ENCODE data around the gene FFAR1. TPM values are rescaled to one million over a fixed set of nuclear protein-coding genes. Genes with fewer than 3 reads are reported as not detected.

FFAR1 gene
- polyA plus RNA-seq, 1 of the 3 experiments (the other 2 are of a cell fraction), result not detected

DNA sequence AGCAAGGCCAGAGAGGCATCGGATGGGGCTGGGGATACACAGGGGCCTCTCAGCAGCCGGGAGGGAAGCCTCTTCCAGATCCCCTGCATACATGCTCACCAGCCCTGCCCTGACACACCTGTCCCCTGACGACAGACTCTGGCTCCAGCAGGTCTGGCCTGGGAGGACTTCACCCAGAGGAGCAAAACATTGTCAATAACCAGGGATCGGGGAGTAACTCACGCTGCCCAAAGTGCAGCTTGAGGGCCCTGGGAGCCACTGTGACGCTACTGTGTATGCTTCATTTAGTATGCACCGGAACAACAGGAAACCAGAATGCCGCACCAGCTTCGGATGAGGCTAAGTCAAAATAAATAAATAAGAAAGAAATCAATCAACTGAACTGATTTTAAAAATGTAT lies 31.1 kb upstream of the FFAR1 start:
- Histone ChIP-seq H3K27ac (ENCODE audit: low read depth in 2 of 2, low read length in 1 of 2) (no peak overlapping the region), H4K20me1 (ENCODE audit: insufficient read depth) (no peaks in the 10 kb centered on the region), H2AFZ (ENCODE audit: low read depth) (no peak overlapping the region), H3K27me3 (ENCODE audit: insufficient read depth) (no peaks in the 10 kb centered on the region), H3F3A (replicated peaks; ENCODE audit: insufficient read depth) (no peaks in the 10 kb centered on the region), H3K4me2 (no peak overlapping the region), H3K36me3 (replicated peaks in 1 of 2; ENCODE audit: control insufficient read depth in 1 of 2, insufficient read depth in 2 of 2, low read length in 1 of 2) (no peaks in the 10 kb centered on the region), H3K4me1 (ENCODE audit: control insufficient read depth in 1 of 2, insufficient read depth in 2 of 2, low read depth in 1 of 2, low read length in 1 of 2) (no peaks in the 10 kb centered on the region), H3K79me2 (ENCODE audit: insufficient read depth) (no peaks in the 10 kb centered on the region), H3K9me2 (no peaks in the 10 kb centered on the region), H3K9ac (no peak overlapping the region), H3K9me3 (no peaks in the 10 kb centered on the region), H3K4me3 (ENCODE audit: low read depth in 2 of 2, low read length in 1 of 2) (no peak overlapping the region)
- POLR2A ChIA-PET, result no interaction called here
- no peak for DNase-seq
- CTCF ChIA-PET, result interaction anchor here (1.0 to 1.6 kb wide), 6 partner anchors 11 to 179 kb away, joined by 3 to 4 read pairs (median 4); no protein-coding TSS in a partner anchor
- WGBS (ENCODE audit: low lambda C conversion rate), result 69% methylated on average over 9 of the region's 9 CpGs
- TF ChIP-seq NRF1 (IDR thresholded peaks at IDR 0.05; ENCODE audit: low read depth, low read length) (no peak), RAD21 (IDR thresholded peaks at IDR 0.05; ENCODE audit: low read length) (no peak), EP300 (IDR thresholded peaks at IDR 0.05; ENCODE audit: borderline replicate concordance in 1 of 2, low read depth in 1 of 2, low read length in 1 of 2) (no peak), NFIC (IDR thresholded peaks at IDR 0.05; ENCODE audit: borderline replicate concordance) (no peak), SMC3 (IDR thresholded peaks at IDR 0.05; ENCODE audit: low read depth, low read length) (no peak), SIN3A (IDR thresholded peaks at IDR 0.05; ENCODE audit: borderline replicate concordance, low read depth, low read length) (no peak), MEF2A (IDR thresholded peaks at IDR 0.05; ENCODE audit: borderline replicate concordance, low read depth) (no peak), MXI1 (IDR thresholded peaks at IDR 0.05; ENCODE audit: low read depth, low read length) (no peak), GABPA (IDR thresholded peaks at IDR 0.05; ENCODE audit: low read depth) (no peak), TCF12 (IDR thresholded peaks at IDR 0.05) (no peak), POLR2AphosphoS5 (IDR thresholded peaks at IDR 0.05; ENCODE audit: low read depth, low read length) (no peak)
- TF ChIP-seq, protein P1, sequence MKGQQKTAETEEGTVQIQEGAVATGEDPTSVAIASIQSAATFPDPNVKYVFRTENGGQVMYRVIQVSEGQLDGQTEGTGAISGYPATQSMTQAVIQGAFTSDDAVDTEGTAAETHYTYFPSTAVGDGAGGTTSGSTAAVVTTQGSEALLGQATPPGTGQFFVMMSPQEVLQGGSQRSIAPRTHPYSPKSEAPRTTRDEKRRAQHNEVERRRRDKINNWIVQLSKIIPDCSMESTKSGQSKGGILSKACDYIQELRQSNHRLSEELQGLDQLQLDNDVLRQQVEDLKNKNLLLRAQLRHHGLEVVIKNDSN (IDR thresholded peaks at IDR 0.05; ENCODE audit: borderline replicate concordance, low read depth), result no peak
- TF ChIP-seq, protein P2, sequence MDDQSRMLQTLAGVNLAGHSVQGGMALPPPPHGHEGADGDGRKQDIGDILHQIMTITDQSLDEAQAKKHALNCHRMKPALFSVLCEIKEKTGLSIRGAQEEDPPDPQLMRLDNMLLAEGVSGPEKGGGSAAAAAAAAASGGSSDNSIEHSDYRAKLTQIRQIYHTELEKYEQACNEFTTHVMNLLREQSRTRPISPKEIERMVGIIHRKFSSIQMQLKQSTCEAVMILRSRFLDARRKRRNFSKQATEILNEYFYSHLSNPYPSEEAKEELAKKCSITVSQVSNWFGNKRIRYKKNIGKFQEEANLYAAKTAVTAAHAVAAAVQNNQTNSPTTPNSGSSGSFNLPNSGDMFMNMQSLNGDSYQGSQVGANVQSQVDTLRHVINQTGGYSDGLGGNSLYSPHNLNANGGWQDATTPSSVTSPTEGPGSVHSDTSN (IDR thresholded peaks at IDR 0.05), result no peak
- TF ChIP-seq, protein P3, sequence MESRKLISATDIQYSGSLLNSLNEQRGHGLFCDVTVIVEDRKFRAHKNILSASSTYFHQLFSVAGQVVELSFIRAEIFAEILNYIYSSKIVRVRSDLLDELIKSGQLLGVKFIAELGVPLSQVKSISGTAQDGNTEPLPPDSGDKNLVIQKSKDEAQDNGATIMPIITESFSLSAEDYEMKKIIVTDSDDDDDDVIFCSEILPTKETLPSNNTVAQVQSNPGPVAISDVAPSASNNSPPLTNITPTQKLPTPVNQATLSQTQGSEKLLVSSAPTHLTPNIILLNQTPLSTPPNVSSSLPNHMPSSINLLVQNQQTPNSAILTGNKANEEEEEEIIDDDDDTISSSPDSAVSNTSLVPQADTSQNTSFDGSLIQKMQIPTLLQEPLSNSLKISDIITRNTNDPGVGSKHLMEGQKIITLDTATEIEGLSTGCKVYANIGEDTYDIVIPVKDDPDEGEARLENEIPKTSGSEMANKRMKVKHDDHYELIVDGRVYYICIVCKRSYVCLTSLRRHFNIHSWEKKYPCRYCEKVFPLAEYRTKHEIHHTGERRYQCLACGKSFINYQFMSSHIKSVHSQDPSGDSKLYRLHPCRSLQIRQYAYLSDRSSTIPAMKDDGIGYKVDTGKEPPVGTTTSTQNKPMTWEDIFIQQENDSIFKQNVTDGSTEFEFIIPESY (IDR thresholded peaks at IDR 0.05; ENCODE audit: borderline replicate concordance, low read depth), result no peak
- TF ChIP-seq, protein P4, sequence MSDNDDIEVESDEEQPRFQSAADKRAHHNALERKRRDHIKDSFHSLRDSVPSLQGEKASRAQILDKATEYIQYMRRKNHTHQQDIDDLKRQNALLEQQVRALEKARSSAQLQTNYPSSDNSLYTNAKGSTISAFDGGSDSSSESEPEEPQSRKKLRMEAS (IDR thresholded peaks at IDR 0.05; ENCODE audit: low read depth), result no peak
- TF ChIP-seq, protein P5, sequence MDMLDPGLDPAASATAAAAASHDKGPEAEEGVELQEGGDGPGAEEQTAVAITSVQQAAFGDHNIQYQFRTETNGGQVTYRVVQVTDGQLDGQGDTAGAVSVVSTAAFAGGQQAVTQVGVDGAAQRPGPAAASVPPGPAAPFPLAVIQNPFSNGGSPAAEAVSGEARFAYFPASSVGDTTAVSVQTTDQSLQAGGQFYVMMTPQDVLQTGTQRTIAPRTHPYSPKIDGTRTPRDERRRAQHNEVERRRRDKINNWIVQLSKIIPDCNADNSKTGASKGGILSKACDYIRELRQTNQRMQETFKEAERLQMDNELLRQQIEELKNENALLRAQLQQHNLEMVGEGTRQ (IDR thresholded peaks at IDR 0.05; ENCODE audit: borderline replicate concordance, low read depth, low read length), result no peak

Measured in SK-N-SH (cell line).